ENCODE measurements around the gene P3R3URF. TPM values are rescaled to one million over a fixed set of nuclear protein-coding genes. Genes with fewer than 3 reads are reported as not detected.
A peak's percentile ranks its signal among the peaks of the same experiment; 100 is the strongest.

P3R3URF gene
- total and polyA plus RNA-seq, 9 of the 15 experiments (the other 6 are each of a cell fraction or from before 2014, with no cell fraction given), result not detected

DNA sequence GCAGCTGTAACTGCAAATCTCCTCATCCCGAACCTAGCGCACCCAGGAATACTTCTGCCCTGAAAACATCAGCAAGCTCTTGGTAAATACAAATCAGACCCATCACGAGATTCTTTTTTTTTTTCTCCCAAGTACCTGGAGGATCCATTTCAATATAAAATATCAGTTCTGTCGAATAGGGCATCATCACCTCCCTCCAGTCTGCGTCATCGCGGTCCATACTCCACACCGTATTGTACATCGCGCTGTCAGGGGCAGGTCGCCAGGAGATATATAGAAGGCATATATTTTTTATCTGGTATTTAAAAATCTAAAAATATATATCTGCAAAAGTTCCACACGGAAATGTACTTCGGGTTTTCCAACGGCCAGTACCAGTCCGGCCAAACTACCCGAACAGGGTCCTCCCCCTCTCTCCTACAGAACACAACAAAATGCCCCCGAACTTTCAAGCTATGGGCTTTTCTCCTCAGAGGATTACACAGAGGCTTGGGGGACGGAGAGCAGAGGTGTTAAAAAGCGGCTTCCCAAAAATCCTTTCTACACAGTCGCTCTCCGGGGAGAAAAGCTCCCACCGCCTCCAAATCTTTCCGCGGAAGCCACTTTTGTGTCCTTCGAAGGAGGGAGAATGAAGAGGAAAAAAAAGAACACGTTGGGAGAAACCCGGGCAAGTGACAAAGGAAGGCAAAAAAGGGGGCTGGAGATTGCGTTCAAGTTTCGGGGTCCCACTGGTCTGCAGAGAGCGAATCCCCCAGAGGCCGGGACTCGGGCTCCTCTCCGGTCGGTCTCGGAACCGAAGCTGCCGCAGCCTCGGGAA lies 44.4 kb downstream of the P3R3URF start (continued):
- TF ChIP-seq XRCC5 (IDR thresholded peaks at IDR 0.05; ENCODE audit: low read depth, low read length) (no peak), CREM (IDR thresholded peaks at IDR 0.05; ENCODE audit: low read depth) (peak; percentile 62; the same call in 1 of the 2 replicates), ILK (tag; IDR thresholded peaks at IDR 0.05; ENCODE audit: borderline replicate concordance, low read depth) (no peak), ETS1 (conservative IDR thresholded peaks at IDR 0.05; ENCODE audit: control insufficient read depth, low read depth, low read length) (no peak), STAT5A (IDR thresholded peaks at IDR 0.05; ENCODE audit: borderline replicate concordance, low read length) (no peak), IRF2 (CRISPR knock-in tag; IDR thresholded peaks at IDR 0.05) (no peak), KLF13 (tag; IDR thresholded peaks at IDR 0.05; ENCODE audit: borderline replicate concordance, low read depth) (no peak), ZNF75A (CRISPR knock-in tag; IDR thresholded peaks at IDR 0.05) (no peak), TAL1 (IDR thresholded peaks at IDR 0.05) (no peak), NCOR1 (IDR thresholded peaks at IDR 0.05) (no peak), RFX1 (IDR thresholded peaks at IDR 0.05) (no peak), SAP30 (IDR thresholded peaks at IDR 0.05; ENCODE audit: borderline replicate concordance, insufficient read depth, low read depth, low read length, poor library complexity, severe bottlenecking) (peak; percentile 60), EWSR1 (IDR thresholded peaks at IDR 0.05; ENCODE audit: borderline replicate concordance, low read depth, partially characterized antibody) (no peak), ATF3 (IDR thresholded peaks at IDR 0.05) (peak; percentile 52; the same call in 1 of the 2 replicates), ATF3 (CRISPR knock-in tag; conservative IDR thresholded peaks at IDR 0.05) (no peak; the same call in 1 of the 2 replicates), EGR1 (conservative IDR thresholded peaks at IDR 0.05) (0 out of 2 replicates have a peak, but pooled peaks have one; percentile 5)
- TF ChIP-seq, protein P1, sequence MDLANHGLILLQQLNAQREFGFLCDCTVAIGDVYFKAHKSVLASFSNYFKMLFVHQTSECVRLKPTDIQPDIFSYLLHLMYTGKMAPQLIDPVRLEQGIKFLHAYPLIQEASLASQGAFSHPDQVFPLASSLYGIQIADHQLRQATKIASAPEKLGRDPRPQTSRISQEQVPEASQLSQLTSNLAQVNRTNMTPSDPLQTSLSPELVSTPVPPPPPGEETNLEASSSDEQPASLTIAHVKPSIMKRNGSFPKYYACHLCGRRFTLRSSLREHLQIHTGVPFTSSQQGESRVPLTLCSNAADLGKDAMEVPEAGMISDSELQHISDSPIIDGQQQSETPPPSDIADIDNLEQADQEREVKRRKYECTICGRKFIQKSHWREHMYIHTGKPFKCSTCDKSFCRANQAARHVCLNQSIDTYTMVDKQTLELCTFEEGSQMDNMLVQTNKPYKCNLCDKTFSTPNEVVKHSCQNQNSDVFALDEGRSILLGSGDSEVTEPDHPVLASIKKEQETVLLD (IDR thresholded peaks at IDR 0.05), result no peak
- TF ChIP-seq, protein P2, sequence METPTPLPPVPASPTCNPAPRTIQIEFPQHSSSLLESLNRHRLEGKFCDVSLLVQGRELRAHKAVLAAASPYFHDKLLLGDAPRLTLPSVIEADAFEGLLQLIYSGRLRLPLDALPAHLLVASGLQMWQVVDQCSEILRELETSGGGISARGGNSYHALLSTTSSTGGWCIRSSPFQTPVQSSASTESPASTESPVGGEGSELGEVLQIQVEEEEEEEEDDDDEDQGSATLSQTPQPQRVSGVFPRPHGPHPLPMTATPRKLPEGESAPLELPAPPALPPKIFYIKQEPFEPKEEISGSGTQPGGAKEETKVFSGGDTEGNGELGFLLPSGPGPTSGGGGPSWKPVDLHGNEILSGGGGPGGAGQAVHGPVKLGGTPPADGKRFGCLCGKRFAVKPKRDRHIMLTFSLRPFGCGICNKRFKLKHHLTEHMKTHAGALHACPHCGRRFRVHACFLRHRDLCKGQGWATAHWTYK (CRISPR knock-in tag; IDR thresholded peaks at IDR 0.05), result no peak
